Dendritic cell treated with granulocyte-macrophage colony-stimulating factor and Interleukin-4, amounts not matched to agents 40 ng/mL and 50 ng/mL, for 4 days (primary cell): ENCODE measurements around the gene ULK4.
"Not testable (repeated sequence)": the region's sequence is repeated elsewhere in the genome, so short reads cannot be mapped to it uniquely, and the experiment has no call there.

ENCODE experiments used
- H3K27ac Mint-ChIP-seq: one replicate; pipeline ENCODE4 v1.8.0; 2022; ENCODE audit warnings: mild to moderate bottlenecking, mixed read lengths
- H3K27me3 Mint-ChIP-seq: one replicate; pipeline ENCODE4 v1.8.0; 2022; ENCODE audit warnings: mild to moderate bottlenecking, mixed read lengths
- H3K36me3 Mint-ChIP-seq: one replicate; pipeline ENCODE4 v1.8.0; 2022; ENCODE audit warnings: low read depth, mixed read lengths
- H3K4me1 Mint-ChIP-seq: one replicate; pipeline ENCODE4 v1.8.0; 2022; ENCODE audit warnings: low read depth, mixed read lengths
- H3K4me3 Mint-ChIP-seq: one replicate; pipeline ENCODE4 v1.8.0; 2022; ENCODE audit warnings: mild to moderate bottlenecking, moderate library complexity, mixed read lengths
- H3K9me3 Mint-ChIP-seq: one replicate; pipeline ENCODE4 v1.8.0; 2022; ENCODE audit warnings: mixed read lengths
- intact Hi-C: fragments of 100-400 bp; cut with micrococcal nuclease; formaldehyde crosslinking; loops from one replicate; pipeline ENCODE4 v1.15.0; 2022

The ULK4 gene

GRCh38 chr3:41661796-41662195 is 300.1 kb downstream of the ULK4 start:
- Mint-ChIP-seq H3K4me1 (no peaks in the 10 kb centered on the region), H3K9me3 (peaks cover 17% of the 10 kb centered on the region), H3K27ac (no peak overlapping the region), H3K4me3 (no peak overlapping the region), H3K27me3 (no peaks in the 10 kb centered on the region), H3K36me3 (no peaks in the 10 kb centered on the region)
- intact Hi-C loops: no loop called here

GRCh38 chr3:41660510-41660909 is 301.4 kb downstream of the ULK4 start:
- Mint-ChIP-seq H3K4me1 (no peaks in the 10 kb centered on the region), H3K27ac (no peak overlapping the region), H3K27me3 (no peaks in the 10 kb centered on the region), H3K36me3 (no peaks in the 10 kb centered on the region), H3K4me3 (no peak overlapping the region), H3K9me3 (peaks cover 8% of the 10 kb centered on the region)
- intact Hi-C loops: no loop called here

- H3K4me1 Mint-ChIP-seq: no peaks in the 10 kb centered on the region
- peaks cover 34% of the 10 kb centered on the region for H3K9me3 Mint-ChIP-seq
- no peak overlapping the region for H3K4me3 Mint-ChIP-seq
- intact Hi-C loops: no loop called here
- H3K27me3 Mint-ChIP-seq: no peaks in the 10 kb centered on the region
- H3K36me3 Mint-ChIP-seq: no peaks in the 10 kb centered on the region
- no peak overlapping the region for H3K27ac Mint-ChIP-seq
These were observed 308.2 kb downstream of the ULK4 start for GRCh38 chr3:41653571-41654239.

GRCh38 chr3:41652931-41653330 is 309.0 kb downstream of the ULK4 start:
- Mint-ChIP-seq H3K4me3 (no peak overlapping the region), H3K36me3 (no peaks in the 10 kb centered on the region), H3K27ac (no peak overlapping the region), H3K4me1 (no peaks in the 10 kb centered on the region), H3K9me3 (peaks cover 42% of the 10 kb centered on the region), H3K27me3 (no peaks in the 10 kb centered on the region)
- intact Hi-C loops: no loop called here

- H3K36me3 Mint-ChIP-seq: no peaks in the 10 kb centered on the region
- no peak overlapping the region for H3K4me3 Mint-ChIP-seq
- no peak overlapping the region for H3K27ac Mint-ChIP-seq
- H3K27me3 Mint-ChIP-seq: no peaks in the 10 kb centered on the region
- no peaks in the 10 kb centered on the region for H3K4me1 Mint-ChIP-seq
- peaks cover 42% of the 10 kb centered on the region for H3K9me3 Mint-ChIP-seq
- intact Hi-C loops: no loop called here
These were observed 309.4 kb downstream of the ULK4 start for GRCh38 chr3:41652506-41652905.

GRCh38 chr3:41651718-41652117 is 310.2 kb downstream of the ULK4 start:
- Mint-ChIP-seq H3K9me3 (peaks cover 47% of the 10 kb centered on the region), H3K36me3 (no peaks in the 10 kb centered on the region), H3K4me1 (no peaks in the 10 kb centered on the region), H3K4me3 (no peak overlapping the region), H3K27me3 (no peaks in the 10 kb centered on the region), H3K27ac (no peak overlapping the region)
- intact Hi-C loops: no loop called here

- no peaks in the 10 kb centered on the region for H3K4me1 Mint-ChIP-seq
- intact Hi-C loops: no loop called here
- H3K36me3 Mint-ChIP-seq: no peaks in the 10 kb centered on the region
- H3K4me3 Mint-ChIP-seq: no peak overlapping the region
- H3K27me3 Mint-ChIP-seq: no peaks in the 10 kb centered on the region
- no peak overlapping the region for H3K27ac Mint-ChIP-seq
- H3K9me3 Mint-ChIP-seq: peaks cover 53% of the 10 kb centered on the region
These were observed 311.5 kb downstream of the ULK4 start for GRCh38 chr3:41650406-41650805.

GRCh38 chr3:41649129-41649739 is 312.7 kb downstream of the ULK4 start:
- Mint-ChIP-seq H3K4me1 (no peaks in the 10 kb centered on the region), H3K36me3 (no peaks in the 10 kb centered on the region), H3K9me3 (peaks cover 53% of the 10 kb centered on the region), H3K27me3 (no peaks in the 10 kb centered on the region), H3K4me3 (no peak overlapping the region), H3K27ac (no peak overlapping the region)
- intact Hi-C loops: no loop called here

GRCh38 chr3:41647730-41648129 is 314.2 kb downstream of the ULK4 start:
- H3K27ac Mint-ChIP-seq, H3K4me1 Mint-ChIP-seq, H3K36me3 Mint-ChIP-seq, H3K4me3 Mint-ChIP-seq, H3K27me3 Mint-ChIP-seq, intact Hi-C loops: not testable (repeated sequence)
- peaks cover 53% of the 10 kb centered on the region for H3K9me3 Mint-ChIP-seq

- intact Hi-C loops: no loop called here
- H3K9me3 Mint-ChIP-seq: no peaks in the 10 kb centered on the region
- no peaks in the 10 kb centered on the region for H3K4me1 Mint-ChIP-seq
- H3K4me3 Mint-ChIP-seq: no peak overlapping the region
- no peak overlapping the region for H3K27ac Mint-ChIP-seq
- H3K27me3 Mint-ChIP-seq: no peaks in the 10 kb centered on the region
- no peaks in the 10 kb centered on the region for H3K36me3 Mint-ChIP-seq
These were observed 321.8 kb downstream of the ULK4 start for GRCh38 chr3:41640076-41640475.

GRCh38 chr3:41638381-41638780 is 323.5 kb downstream of the ULK4 start:
- no peaks in the 10 kb centered on the region for H3K36me3 Mint-ChIP-seq
- no peak overlapping the region for H3K4me3 Mint-ChIP-seq
- no peaks in the 10 kb centered on the region for H3K4me1 Mint-ChIP-seq
- no peaks in the 10 kb centered on the region for H3K9me3 Mint-ChIP-seq
- intact Hi-C loops: no loop called here
- no peak overlapping the region for H3K27ac Mint-ChIP-seq
- H3K27me3 Mint-ChIP-seq: no peaks in the 10 kb centered on the region

- no peaks in the 10 kb centered on the region for H3K27me3 Mint-ChIP-seq
- intact Hi-C loops: no loop called here
- H3K36me3 Mint-ChIP-seq: no peaks in the 10 kb centered on the region
- H3K4me1 Mint-ChIP-seq: no peaks in the 10 kb centered on the region
- H3K9me3 Mint-ChIP-seq: no peaks in the 10 kb centered on the region
- no peak overlapping the region for H3K4me3 Mint-ChIP-seq
- H3K27ac Mint-ChIP-seq: no peak overlapping the region
These were observed 329.2 kb downstream of the ULK4 start for GRCh38 chr3:41632700-41633099.

GRCh38 chr3:41630708-41631107 is 331.2 kb downstream of the ULK4 start:
- H3K4me1 Mint-ChIP-seq: no peaks in the 10 kb centered on the region
- H3K27me3 Mint-ChIP-seq: no peaks in the 10 kb centered on the region
- H3K9me3 Mint-ChIP-seq: no peaks in the 10 kb centered on the region
- intact Hi-C loops: no loop called here
- no peak overlapping the region for H3K4me3 Mint-ChIP-seq
- H3K36me3 Mint-ChIP-seq: no peaks in the 10 kb centered on the region
- no peak overlapping the region for H3K27ac Mint-ChIP-seq

GRCh38 chr3:41629986-41630385 is 331.9 kb downstream of the ULK4 start:
- H3K27ac Mint-ChIP-seq: no peak overlapping the region
- no peaks in the 10 kb centered on the region for H3K36me3 Mint-ChIP-seq
- no peaks in the 10 kb centered on the region for H3K9me3 Mint-ChIP-seq
- H3K4me3 Mint-ChIP-seq: no peak overlapping the region
- intact Hi-C loops: no loop called here
- no peaks in the 10 kb centered on the region for H3K27me3 Mint-ChIP-seq
- no peaks in the 10 kb centered on the region for H3K4me1 Mint-ChIP-seq

- intact Hi-C loops: no loop called here
- H3K4me3 Mint-ChIP-seq: no peak overlapping the region
- H3K36me3 Mint-ChIP-seq: no peaks in the 10 kb centered on the region
- no peaks in the 10 kb centered on the region for H3K27me3 Mint-ChIP-seq
- H3K9me3 Mint-ChIP-seq: no peaks in the 10 kb centered on the region
- no peak overlapping the region for H3K27ac Mint-ChIP-seq
- no peaks in the 10 kb centered on the region for H3K4me1 Mint-ChIP-seq
These were observed 332.8 kb downstream of the ULK4 start for GRCh38 chr3:41629072-41629471.
